CD4-positive, alpha-beta T cell treated with Interleukin-12 subunit alpha and Interleukin-12 subunit beta, for 1 hour (primary cell): ENCODE results near the gene PATE3.

ENCODE experiments used
- DNase-seq: peaks from one replicate; pipeline ENCODE4 v3.0.0-alpha.2; 2020

PATE3 gene, protein sequence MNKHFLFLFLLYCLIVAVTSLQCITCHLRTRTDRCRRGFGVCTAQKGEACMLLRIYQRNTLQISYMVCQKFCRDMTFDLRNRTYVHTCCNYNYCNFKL

DNA sequence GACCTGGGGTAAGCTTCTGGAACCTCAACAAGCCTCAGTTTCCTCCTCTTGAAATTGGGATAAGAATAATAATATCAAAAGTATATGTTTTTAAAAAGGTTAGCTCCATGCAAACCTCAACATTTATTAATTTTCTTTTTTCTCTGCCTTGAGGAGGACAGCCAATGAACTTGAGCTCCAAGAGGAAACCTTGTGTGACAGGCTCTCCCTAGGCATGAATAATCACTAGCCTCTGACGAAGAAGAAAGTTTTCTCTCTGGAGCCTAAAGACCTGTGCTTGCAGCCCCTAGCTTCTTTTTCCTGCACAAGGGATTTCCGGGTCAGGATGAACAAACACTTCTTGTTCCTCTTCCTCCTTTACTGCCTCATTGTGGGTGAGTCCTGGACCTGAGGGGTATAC is at the start of gene PATE3:
PATE3 (plus strand) TSS at position 301 of the 400 bp plus-strand sequence; CDS start at position 326, 25 bp downstream.
- no peak for DNase-seq

DNA sequence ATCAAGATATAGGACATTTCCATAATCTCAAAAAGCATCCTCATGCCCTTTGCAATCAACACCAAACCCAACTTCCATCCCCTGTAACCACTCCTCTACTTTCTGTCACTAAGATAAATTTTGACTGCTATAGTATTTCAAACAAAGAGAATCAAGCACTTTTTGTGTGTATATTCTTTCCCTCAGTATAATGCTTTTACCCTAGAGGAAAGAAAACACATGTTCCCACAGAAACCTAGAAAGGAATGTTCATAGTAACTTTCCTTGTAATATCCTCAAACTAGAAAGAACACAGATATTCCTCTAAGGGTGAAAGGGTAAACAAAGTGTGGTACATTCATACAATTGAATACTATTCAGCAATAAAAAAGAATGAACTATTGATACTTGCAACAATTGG is 47.3 kb upstream of the PATE3 start:
- DNase-seq, result no peak

DNA sequence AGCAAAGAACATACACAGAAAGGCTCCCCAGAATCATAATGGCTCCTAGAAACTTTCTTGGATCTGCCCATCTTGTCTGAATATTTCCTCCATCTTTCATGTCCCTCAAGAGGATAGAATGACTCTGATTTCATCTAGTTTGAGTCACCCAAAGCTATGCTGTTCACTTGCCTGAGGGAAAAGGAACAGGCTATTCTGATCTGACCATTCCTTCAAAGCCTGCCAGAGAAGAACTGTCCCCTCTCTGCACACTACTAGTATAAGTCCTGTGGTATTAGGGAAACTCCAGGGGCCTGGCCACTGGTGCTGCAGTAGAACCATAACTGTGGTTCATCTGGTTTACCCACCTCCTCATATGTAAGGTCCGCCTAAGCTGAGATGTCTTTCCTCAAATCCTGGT is 44.2 kb upstream of the PATE3 start:
- DNase-seq, result no peak

DNA sequence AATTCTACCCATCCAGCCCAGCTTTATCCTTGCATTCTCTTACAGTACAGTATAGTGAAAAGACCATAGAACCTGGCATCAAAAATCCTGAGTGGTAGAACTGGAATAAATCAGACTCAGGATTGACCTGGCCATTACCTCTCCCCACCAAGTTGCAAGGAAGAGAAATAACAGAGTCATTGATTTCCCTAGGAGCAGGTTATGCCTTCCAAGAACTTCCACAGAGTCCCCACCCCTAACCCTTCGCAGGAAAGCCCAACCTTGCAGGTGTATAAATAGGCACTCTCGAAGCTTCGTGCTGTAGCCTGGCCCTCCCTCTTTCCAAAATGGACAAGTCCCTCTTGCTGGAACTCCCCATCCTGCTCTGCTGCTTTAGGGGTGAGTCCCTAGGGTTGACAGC is 41.9 kb upstream of the PATE3 start, which contains the start of gene PATE1:
PATE1 (plus strand) TSS at position 301 of the 400 bp plus-strand sequence; CDS start at position 327, 26 bp downstream.
- no peak for DNase-seq

DNA sequence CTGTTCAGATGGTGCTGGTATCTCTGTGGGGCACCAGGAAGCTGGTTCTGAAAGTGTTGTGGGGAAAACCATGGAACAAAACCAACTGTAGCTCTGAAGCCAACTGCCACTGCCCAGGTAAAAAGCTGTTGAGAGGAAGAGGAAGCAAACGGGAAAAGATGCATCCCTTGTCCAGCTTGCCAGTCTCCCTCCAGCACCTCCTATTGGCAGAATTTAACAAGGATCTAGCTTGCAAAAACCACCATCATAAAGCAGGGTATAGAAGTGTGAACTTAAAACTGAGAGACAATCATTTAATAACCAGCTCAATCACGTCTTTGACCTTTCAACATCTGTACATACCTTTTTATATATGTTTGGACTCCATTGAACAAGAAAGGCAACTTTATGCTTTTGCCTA is 37.3 kb upstream of the PATE3 start:
- no peak for DNase-seq

DNA sequence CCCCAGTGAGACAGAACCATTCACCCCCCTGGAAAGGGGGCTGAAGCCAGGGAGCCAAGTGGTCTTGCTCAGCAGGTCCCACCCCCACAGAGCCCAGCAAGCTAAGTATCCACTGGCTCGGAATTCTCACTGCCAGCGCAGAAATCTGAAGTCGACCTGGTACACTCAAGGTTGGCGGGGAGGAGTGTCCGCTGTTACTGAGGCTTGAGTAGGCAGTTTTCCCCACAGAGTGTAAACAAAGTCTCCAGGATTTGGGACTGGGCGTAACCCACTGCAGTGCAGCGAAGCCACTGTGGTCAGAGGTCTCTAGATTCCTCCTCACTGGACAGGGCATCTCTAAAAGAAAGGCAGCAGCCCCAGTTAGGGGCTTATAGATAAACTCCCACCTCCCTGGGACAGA is 31.9 kb upstream of the PATE3 start:
- no peak for DNase-seq

DNA sequence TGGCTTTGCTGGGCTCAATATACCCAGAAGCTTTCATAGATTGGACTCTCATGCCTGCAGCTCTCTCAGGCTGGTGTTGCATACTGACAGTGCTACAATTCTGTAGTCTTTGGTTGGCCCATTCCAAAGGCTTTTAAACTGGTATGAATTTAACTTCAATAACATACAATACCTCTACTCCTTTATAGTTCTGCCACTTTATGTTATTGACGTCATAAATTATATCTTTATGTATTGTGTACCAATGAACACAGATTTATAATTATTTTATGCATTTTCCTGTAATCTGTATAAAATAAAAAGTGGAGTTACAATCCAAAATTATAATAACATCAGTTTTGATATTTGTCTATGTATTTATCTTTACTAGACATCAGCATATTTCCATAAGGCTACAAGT is 25.5 kb upstream of the PATE3 start:
- DNase-seq, result no peak

DNA sequence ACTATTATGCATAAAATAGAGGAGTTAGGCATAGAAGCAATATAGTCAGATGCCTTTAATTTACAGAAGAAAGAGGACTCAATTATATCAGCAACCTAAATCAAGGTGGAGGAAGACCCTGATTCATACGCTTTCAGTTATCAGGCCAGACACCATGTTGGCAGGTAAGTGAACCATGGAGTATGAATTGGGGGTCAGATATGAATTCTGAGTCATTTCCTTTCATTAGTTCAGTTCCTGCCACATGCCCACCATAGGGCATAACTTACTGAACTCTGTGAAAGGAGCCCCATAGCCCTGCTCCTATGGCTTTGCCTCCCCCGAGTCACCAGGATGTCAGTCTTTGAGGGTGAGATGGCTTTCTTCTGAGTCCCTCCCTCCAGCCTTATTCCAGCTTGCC is 24.4 kb upstream of the PATE3 start:
- no peak for DNase-seq

DNA sequence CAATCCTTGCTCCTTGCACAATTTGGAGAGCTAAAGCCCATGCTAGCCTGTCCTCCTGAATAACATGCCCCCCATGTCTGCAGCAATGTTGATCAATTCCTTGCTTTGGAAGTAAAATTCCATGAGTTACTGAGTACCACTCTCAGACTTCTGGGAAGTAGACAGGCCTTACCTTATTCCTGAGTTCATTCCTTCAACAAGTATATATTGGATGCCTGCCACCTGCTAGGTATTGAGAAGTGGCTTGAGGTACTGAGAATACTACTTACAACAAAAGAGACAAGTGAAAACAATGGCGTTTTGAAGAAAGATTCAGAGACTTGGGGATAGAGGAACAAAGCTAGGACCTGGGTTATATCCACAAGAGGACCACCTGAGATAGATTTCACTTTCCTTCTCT is 21.7 kb upstream of the PATE3 start:
- DNase-seq, result no peak

DNA sequence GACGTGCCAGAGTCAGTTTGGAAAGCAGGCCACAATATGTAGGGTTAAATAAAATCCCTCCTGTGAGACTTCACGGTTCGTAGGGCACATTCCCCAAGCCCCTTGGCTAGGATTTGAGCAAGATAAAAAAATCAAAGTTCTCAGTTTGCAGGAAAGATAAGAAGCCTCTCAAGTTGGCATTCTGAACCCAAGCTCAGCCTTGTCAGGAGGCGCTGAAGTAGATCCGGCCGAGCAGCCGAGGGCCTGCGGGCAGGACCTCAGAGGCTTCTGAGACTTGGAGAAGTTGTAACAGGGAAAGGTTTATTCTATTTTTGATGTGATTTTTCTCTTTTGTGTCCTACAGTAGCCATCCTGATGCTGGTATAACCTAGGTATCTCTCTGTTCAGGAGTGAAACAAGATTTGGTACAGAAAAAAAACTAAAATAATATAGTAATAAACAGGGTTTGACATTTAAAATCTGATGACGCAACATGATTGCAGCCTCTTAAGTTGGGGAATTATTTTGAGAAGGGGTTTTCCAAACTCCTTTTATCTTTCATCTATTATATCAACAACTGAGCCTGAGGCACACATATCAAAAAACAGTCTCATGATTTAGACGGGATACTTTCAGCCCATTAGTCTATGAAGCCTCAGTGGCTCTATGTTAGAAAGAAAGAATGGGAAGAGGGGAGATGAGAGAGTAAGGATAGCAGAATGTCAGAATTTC is 19.4 kb upstream of the PATE3 start:
- no peak for DNase-seq

DNA sequence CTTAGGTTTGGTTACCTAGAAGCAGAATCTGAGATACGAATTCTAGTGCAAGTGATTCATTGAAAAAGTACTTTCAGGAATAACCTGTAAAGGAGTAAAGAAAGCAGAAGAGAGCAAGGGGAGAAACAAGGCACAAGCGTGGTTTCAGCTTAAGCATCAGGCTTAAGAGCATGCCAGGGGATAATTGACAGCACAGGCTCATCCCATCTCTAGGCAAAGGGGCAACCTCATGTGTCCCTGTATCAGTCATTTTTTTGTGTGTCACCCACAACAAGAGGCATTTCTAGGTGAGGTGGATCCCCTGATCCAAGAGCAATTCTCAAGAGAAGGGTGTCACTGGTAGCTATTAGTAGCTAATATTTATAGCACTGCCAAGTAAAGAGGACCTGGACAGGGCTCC is 17.3 kb upstream of the PATE3 start:
- DNase-seq, result no peak

DNA sequence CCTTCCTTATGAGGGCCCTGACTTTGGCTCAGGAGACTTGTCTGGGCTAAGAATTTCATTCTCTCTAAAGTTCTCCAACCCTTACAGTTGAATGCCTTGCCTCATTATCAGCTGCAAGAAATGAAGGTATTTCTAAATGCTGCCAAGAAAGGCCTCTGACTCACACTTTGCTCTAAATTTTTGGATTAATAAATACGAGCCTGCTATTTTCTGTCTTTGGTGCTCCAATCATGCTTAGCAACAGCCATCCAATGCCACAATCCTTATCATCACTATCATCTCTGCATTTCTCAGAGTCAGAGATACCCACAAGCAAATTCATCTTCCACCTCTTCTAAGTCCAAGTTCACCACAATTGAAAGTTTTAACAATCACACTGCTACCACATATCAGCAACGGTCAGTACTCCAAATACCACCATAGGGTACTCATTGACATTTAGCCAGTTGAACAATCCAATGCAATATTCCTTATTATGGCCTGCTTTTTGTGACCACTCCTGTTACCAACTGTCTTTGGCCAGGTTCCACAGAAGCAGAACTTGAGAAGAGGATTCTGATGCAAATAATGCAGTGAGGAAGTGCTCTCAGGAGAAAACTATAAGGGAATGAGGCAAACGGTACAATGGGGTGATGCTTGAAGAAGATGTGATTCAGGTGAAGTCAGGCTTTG is 15.0 kb upstream of the PATE3 start:
- DNase-seq, result no peak

DNA sequence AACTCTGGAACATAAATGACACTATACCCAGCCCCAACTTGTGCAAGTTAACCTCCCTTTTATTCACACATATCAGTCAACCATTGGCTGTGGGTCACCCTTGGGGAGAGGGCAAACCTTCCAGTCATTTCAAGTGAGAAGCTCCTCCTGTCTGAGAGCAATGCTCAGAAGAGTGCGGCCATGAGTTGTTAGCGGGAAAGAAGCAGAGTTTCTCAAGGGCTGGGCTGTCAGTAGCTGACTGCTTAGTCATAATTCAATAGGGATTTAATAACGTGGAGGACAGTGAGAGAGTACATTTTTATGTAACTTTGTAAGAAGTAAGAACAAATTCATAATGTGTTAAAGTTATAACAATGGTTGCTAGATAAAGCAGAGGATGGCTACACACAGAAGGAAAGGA is 14.4 kb upstream of the PATE3 start:
- DNase-seq, result no peak

DNA sequence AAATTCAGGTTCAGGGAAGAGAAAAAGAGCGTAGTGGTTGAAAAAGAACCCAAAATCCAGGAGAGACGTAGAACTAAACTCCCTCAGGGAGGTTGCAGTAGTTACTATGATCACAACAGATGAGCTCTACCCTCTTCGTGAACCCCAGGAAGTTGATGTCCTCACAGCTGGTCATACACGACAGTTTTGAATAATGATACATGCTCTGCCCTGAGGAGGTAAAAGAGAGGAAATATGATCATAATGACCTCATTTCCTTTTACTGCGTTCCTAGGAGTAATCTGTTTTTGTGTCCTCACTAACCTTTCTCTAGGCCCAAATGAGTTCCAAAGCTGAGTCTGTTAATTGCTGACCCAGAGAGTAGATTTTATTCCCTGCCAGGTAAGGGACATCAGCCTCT is 10.6 kb upstream of the PATE3 start:
- no peak for DNase-seq

DNA sequence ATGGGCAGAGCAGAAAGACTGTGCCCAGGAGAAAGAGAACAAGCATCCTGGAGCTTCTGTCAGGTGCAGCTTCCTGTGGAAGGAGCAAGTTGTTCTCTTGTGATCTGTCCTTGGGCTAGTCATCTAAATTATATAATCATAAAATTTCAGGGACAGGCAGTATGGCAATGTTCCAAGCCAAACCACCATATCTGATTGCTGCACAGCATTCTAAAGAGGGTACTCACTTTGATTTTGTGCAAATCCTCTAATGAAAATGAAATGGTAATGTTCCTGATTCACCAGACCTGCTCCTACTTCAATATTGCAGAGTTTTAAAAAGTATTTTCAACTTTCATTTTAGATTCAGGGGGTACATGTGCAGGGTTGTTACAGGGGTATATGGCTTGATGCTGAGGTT is 9.2 kb upstream of the PATE3 start, which contains the start of gene PATE2:
PATE2 (minus strand) TSS at position 101 of the 400 bp plus-strand sequence; CDS start at position 46, 55 bp downstream.
- DNase-seq, result no peak

DNA sequence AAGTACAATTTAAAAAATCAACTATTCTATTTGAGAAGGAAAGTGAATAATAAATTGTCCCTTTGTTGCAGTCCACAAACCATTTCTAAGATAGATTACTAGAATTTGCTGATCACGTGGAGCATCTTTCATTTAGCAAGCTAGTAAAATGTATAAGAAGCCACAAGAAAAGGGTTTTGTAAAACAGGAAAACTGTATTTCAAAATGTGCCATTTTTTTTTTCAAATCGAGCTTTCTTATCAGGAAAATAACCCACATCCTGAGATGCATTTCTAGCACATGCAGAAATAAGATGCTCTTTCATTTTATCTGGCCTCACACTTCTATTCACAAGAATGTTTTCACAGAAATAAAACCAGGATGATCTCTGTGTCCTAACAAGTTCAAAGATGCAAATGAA is 3.2 kb upstream of the PATE3 start:
- no peak for DNase-seq

DNA sequence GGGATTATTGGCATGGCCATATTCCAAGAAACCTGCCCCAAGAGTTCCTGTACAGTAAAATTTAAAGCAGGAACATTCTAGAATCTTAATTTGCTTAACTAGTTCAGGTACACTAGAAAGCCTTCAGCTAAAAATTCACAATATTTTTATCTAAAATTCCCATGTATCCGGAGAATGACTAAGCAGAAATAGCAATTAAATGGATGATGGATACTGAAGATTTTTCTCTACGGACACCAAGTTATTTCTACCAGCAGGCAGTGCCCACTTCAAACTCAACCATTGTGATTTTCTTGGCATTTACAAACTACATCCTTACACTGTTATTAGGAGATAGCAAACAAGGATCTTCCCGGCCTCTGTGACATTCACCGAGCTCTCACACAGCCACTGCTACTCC is 2.9 kb downstream of the PATE3 start:
- DNase-seq, result no peak

DNA sequence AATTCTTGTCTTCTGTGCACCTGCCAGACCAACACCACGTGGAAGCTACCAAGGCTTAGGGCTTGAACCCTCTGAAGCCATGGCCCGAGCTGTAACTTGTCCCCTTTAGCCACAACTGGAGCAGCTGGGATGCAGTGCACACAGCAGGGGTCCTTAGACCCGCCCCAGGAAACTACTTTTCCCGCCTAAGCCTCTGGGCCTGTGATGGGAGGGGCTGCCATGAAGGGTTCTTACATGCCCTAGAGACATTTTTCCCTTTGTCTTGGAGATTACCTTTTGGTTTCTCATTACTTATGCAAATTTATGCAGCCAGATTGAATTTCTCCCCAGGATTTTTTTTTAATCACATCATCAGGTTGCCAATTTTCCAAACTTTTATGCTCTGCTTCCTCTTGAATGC is 9.7 kb downstream of the PATE3 start:
- no peak for DNase-seq

DNA sequence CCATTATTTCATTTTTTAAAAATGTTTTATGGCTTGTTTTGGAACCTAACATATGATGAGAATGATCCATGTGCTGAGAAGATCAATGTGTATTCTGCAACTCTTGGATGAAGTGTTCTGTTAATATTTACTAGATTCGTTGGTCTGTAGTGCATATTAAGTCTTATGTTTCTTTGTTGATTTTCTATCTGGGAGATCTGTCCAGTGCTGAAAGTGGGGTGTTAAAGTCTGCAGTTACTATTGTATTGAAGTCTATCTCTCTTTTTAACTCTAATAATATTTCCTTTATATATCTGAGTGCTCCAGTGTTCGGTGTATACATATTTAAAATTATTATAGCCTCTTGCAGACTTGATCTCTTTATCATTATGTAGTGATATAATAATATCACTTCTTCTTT is 11.9 kb downstream of the PATE3 start:
- no peak for DNase-seq

DNA sequence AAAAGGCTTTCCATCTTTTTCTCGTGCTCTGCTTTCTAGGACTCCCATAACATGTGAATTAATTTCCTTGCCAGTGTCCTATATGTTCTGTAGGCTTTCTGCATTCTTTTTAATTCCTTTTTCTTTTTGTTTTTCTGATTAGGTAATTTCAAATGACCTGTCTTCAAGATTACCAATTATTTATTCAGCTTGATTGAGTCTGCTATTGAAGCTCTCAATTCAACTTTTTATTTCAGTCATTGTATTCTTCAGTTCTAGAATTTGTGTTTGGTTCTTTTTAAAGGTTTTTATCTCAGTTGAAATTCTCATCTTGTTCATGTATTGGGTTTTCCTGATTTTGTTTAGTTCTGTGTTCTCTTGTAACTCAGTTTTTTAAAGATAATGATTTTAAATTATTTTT is 14.5 kb downstream of the PATE3 start:
- DNase-seq, result no peak

DNA sequence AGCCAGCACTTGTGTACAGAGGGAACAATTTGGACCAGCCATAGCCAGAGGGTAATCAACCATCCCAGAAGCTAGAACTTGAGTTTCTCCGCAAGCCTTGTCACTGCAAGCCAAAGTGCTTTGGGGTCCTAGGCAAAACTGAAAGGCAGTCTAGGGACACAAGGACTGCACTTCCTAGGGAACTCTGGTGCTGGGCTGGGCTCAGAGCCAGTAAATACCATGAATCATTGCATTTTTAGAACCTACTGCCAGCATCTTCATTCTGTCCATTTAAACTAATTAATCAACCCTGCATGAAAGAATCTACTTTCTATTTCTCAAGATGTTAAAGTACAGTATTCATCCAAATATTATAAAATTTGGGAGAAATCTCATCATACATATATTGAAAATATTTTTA is 20.0 kb downstream of the PATE3 start:
- DNase-seq, result no peak

DNA sequence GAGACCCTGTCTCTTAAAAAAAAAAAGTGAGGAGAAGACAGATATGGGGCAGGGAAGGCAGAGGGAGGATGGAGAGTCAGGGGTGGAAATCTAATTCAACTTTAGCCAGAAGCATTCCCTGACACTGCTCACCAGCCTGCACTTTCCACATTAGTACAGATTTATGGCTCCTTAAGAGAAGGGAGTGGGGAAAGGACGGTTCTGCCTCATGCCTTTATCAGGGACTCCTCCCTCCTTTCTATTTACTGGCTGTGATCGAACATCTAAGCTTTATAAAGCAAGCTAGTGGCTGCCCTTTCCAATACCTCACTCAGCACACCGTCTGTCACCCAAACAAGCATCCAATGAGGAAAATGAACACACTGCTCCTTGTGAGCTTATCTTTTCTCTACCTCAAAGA is 45.1 kb downstream of the PATE3 start, which contains the start of gene PATE4:
PATE4 (plus strand) TSS at position 301 of the 400 bp plus-strand sequence; CDS start at position 345, 44 bp downstream.
- DNase-seq, result no peak

DNA sequence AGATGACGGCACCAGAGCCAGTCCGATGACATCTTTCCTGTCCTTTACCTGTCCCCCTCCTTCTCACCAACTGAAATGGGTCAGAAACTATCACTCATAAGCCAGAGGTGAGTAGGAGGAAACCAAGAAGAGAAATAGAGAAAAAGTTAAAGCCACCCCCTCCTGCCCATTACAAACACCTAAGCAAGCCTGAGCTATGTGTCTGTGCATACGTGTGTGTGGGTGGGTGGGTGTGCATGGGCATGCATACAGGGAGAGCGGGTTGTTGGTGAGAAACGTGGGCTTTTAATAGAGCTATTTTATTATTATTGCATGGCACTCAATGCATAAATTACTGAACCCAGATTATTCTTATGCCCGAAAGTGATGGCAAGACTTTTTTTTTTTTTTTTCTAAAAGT is 47.8 kb downstream of the PATE3 start:
- DNase-seq, result no peak
